CD4-positive, alpha-beta T cell (primary cell): ENCODE data around the gene HIVEP3. TPM values are rescaled to one million over a fixed set of nuclear protein-coding genes. Genes with fewer than 3 reads are reported as not detected.

Experiments used
- ATAC-seq: fragments of 200-7000 bp; cut with Tn5 transposase; one replicate; pipeline ENCODE4 v1.10.0; 2022; ENCODE audit warnings: mild to moderate bottlenecking; ENCODE audit not compliant: poor library complexity
- CTCF ChIA-PET: fragments of 350-600 bp; sonication (Branson Sonifier 250); formaldehyde crosslinking; loops from one replicate; lab custom pipeline; 2021; ENCODE audit warnings: antibody characterized with exemption, inconsistent platforms; lab: Charles Lee
- POLR2A ChIA-PET: fragments of 350-600 bp; sonication (Branson Sonifier 250); formaldehyde crosslinking; loops from one replicate; lab custom pipeline; 2021; ENCODE audit warnings: antibody characterized with exemption, inconsistent platforms; lab: Charles Lee
- DNase-seq, 14 experiments: peaks; one replicate each; pipeline ENCODE4 v3.0.0-alpha.2; 2013 to 2020; ENCODE audit warnings: mixed read lengths in 2 of 14
- H3K27ac ChIP-seq, 2 donors: one replicate each; pipeline versions ENCODE4 v1.5.1 to v1.7.0; 2013; ENCODE audit warnings: low read length in 2 of 2, low read depth in 1 of 2, mild to moderate bottlenecking in 1 of 2
- H3K27me3 ChIP-seq, 2 experiments: 1 replicate in 1 of 2; 2 replicates in 1 of 2; pipeline versions ENCODE4 v1.6.1 to v1.7.0; 2013; ENCODE audit warnings: low read length in 2 of 2, control low read depth in 1 of 2, mild to moderate bottlenecking in 1 of 2, moderate library complexity in 1 of 2; ENCODE audit not compliant: insufficient read depth in 2 of 2, control insufficient read depth in 1 of 2
- H3K36me3 ChIP-seq: one replicate; pipeline ENCODE4 v1.6.1; 2013; ENCODE audit warnings: low read length, control low read depth; ENCODE audit not compliant: insufficient read depth
- H3K4me1 ChIP-seq: one replicate; pipeline ENCODE4 v1.6.1; 2013; ENCODE audit warnings: low read length, control low read depth; ENCODE audit not compliant: insufficient read depth
- H3K4me3 ChIP-seq: one replicate; pipeline ENCODE4 v1.5.1; 2013; ENCODE audit warnings: mild to moderate bottlenecking, low read length, moderate library complexity
- H3K9me3 ChIP-seq, 2 experiments: 1 replicate in 1 of 2; 2 replicates in 1 of 2; pipeline versions ENCODE4 v1.6.1 to v1.7.0; 2013; ENCODE audit warnings: low read length in 2 of 2, mild to moderate bottlenecking in 2 of 2, control low read depth in 1 of 2, moderate library complexity in 1 of 2; ENCODE audit not compliant: control insufficient read depth in 1 of 2, insufficient read depth in 1 of 2
- H3K27ac Mint-ChIP-seq: one replicate; pipeline ENCODE4 v1.8.0; 2020; ENCODE audit warnings: mixed read lengths
- H3K27me3 Mint-ChIP-seq: one replicate; pipeline ENCODE4 v1.8.0; 2021; ENCODE audit warnings: mixed read lengths
- H3K36me3 Mint-ChIP-seq: one replicate; pipeline ENCODE4 v1.8.0; 2021; ENCODE audit warnings: low read depth, mixed read lengths
- H3K4me1 Mint-ChIP-seq: one replicate; pipeline ENCODE4 v1.8.0; 2021; ENCODE audit warnings: low read depth, mixed read lengths
- H3K4me3 Mint-ChIP-seq: one replicate; pipeline ENCODE4 v1.8.0; 2020; ENCODE audit warnings: mild to moderate bottlenecking, mixed read lengths
- H3K9me3 Mint-ChIP-seq: one replicate; pipeline ENCODE4 v1.8.0; 2020; ENCODE audit warnings: mixed read lengths
- CTCF ChIP-seq: fragments of 200-600 bp; IDR thresholded peaks from one replicate; pipeline ENCODE4 v1.8.0; 2022; ENCODE audit warnings: antibody characterized with exemption, mild to moderate bottlenecking
- intact Hi-C, 2 experiments: fragments of 100-400 bp; cut with DNase I in 1 of 2; cut with micrococcal nuclease in 1 of 2; formaldehyde crosslinking; loops; one replicate each; pipeline versions ENCODE4 v1.15.1 to v1.9.0; 2023 to 2025; cut with DNase I, micrococcal nuclease
- total RNA-seq, 174 experiments: library from RNA in 2 of 174; stranded (reverse) in 2 of 174; gene quantifications; one replicate each; pipeline ENCODE4 v1.2.3 and lab custom pipeline; 2021 to 2026

HIVEP3 gene
- total RNA-seq, 2 experiments from 2014 or later = 5.1 to 5.4 TPM

GRCh38 chr1:41958015-41958673, 39.4 kb upstream of the HIVEP3 start:
- H3K27ac ChIP-seq = no peak overlapping the region
- no peaks in the 10 kb centered on the region for H3K36me3 Mint-ChIP-seq
- no peaks in the 10 kb centered on the region for H3K27me3 Mint-ChIP-seq
- TF ChIP-seq CTCF = no peak
- H3K4me1 ChIP-seq = peaks cover 4% of the 10 kb centered on the region
- no peak overlapping the region for H3K27ac Mint-ChIP-seq
- ATAC-seq = no peak
- no peak overlapping the region for H3K4me3 ChIP-seq
- intact Hi-C loops = no loop called here
- H3K27me3 ChIP-seq = no peaks in the 10 kb centered on the region
- DNase-seq = no peak
- peaks cover 21% of the 10 kb centered on the region for H3K4me1 Mint-ChIP-seq
- no peaks in the 10 kb centered on the region for H3K9me3 ChIP-seq
- no peak overlapping the region for H3K4me3 Mint-ChIP-seq
- no peaks in the 10 kb centered on the region for H3K36me3 ChIP-seq
- ChIA-PET CTCF (no interaction called here), POLR2A (no interaction called here)
- no peaks in the 10 kb centered on the region for H3K9me3 Mint-ChIP-seq

GRCh38 chr1:41957568-41957967, 38.8 kb upstream of the HIVEP3 start:
- no peaks in the 10 kb centered on the region for H3K9me3 Mint-ChIP-seq
- H3K4me3 Mint-ChIP-seq = no peak overlapping the region
- H3K4me1 ChIP-seq = peaks cover 4% of the 10 kb centered on the region
- CTCF ChIA-PET = no interaction called here
- no peaks in the 10 kb centered on the region for H3K36me3 Mint-ChIP-seq
- TF ChIP-seq CTCF = no peak
- H3K27ac Mint-ChIP-seq = no peak overlapping the region
- ATAC-seq (no peak), DNase-seq (no peak)
- no peak overlapping the region for H3K4me3 ChIP-seq
- H3K36me3 ChIP-seq = no peaks in the 10 kb centered on the region
- no peaks in the 10 kb centered on the region for H3K27me3 ChIP-seq
- no peak overlapping the region for H3K27ac ChIP-seq
- H3K27me3 Mint-ChIP-seq = no peaks in the 10 kb centered on the region
- POLR2A ChIA-PET = no interaction called here
- peaks cover 21% of the 10 kb centered on the region for H3K4me1 Mint-ChIP-seq
- H3K9me3 ChIP-seq = no peaks in the 10 kb centered on the region
- intact Hi-C loops = no loop called here

GRCh38 chr1:41955461-41956159, 36.9 kb upstream of the HIVEP3 start:
- H3K4me1 Mint-ChIP-seq = peaks cover 15% of the 10 kb centered on the region
- ChIA-PET CTCF (interaction anchor here (0.6 kb wide), 1 partner anchor 68 kb away, joined by 3 read pairs; no protein-coding TSS in a partner anchor), POLR2A (no interaction called here)
- Histone ChIP-seq H3K9me3 (no peaks in the 10 kb centered on the region), H3K4me1 (peaks cover 4% of the 10 kb centered on the region), H3K27me3 (no peaks in the 10 kb centered on the region), H3K36me3 (no peaks in the 10 kb centered on the region), H3K4me3 (no peak overlapping the region), H3K27ac (no peak overlapping the region)
- H3K36me3 Mint-ChIP-seq = peaks cover 7% of the 10 kb centered on the region
- DNase-seq (peak in 2 of 14 experiments; percentile 2 to 3), ATAC-seq (no peak)
- peaks cover 7% of the 10 kb centered on the region for H3K9me3 Mint-ChIP-seq
- no peak overlapping the region for H3K27ac Mint-ChIP-seq
- no peak for TF ChIP-seq CTCF
- intact Hi-C loops = no loop called here
- no peaks in the 10 kb centered on the region for H3K27me3 Mint-ChIP-seq
- no peak overlapping the region for H3K4me3 Mint-ChIP-seq
